Measurements from ENCODE around the gene MNAT1. TPM values are rescaled to one million over a fixed set of nuclear protein-coding genes. Genes with fewer than 3 reads are reported as not detected.
"Not testable (repeated sequence)": the region's sequence is repeated elsewhere in the genome, so short reads cannot be mapped to it uniquely, and the experiment has no call there.

The MNAT1 gene
- total and polyA plus RNA-seq, 2 experiments from 2014 or later = 22.2 to 55.2 TPM

- Histone ChIP-seq H3K9me3 (ENCODE audit: low read depth) (no peaks in the 10 kb centered on the region), H3K4me3 (no peak overlapping the region), H3K27ac (no peak overlapping the region), H3K27me3 (no peaks in the 10 kb centered on the region), H3K36me3 (no peaks in the 10 kb centered on the region), H3K4me1 (ENCODE audit: low read depth) (no peaks in the 10 kb centered on the region)
- no peak for TF ChIP-seq CTCF (IDR thresholded peaks at IDR 0.05; ENCODE audit: low read depth, low read length)
- DNase-seq (ENCODE audit: low read depth in 1 of 2, low spot score in 1 of 2) = peak in 1 of 2 donors; percentile 56
These were observed 43.5 kb downstream of the MNAT1 start for GRCh38 chr14:60777856-60778578.

- not testable (repeated sequence) for H3K27ac ChIP-seq; DNase-seq (ENCODE audit: low read depth in 1 of 2, low spot score in 1 of 2); H3K27me3 ChIP-seq; H3K9me3 ChIP-seq (ENCODE audit: low read depth); H3K36me3 ChIP-seq; H3K4me3 ChIP-seq; H3K4me1 ChIP-seq (ENCODE audit: low read depth)
These were observed 45.4 kb downstream of the MNAT1 start for GRCh38 chr14:60779745-60780514.

DNA sequence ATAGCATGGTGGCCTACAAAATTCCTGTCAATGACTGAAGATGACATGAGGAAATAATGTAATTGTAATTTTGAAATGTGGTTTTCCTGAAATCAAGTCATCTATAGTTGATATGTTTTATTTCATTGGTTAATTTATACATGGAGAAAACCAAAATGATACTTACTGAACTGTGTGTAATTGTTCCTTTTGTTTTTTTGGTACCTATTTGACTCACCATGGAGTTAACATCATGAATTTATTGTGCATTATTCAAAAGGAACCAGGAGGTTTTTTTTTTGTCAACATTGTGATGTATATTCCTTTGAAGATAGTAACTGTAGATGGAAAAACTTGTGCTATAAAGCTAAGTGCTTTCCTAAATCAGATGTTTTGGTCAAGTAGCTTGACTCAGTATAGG is 46.0 kb downstream of the MNAT1 start:
- not testable (repeated sequence) for DNase-seq (ENCODE audit: low read depth in 1 of 2, low spot score in 1 of 2); H3K4me1 ChIP-seq (ENCODE audit: low read depth); H3K4me3 ChIP-seq; H3K9me3 ChIP-seq (ENCODE audit: low read depth); H3K36me3 ChIP-seq; H3K27ac ChIP-seq; H3K27me3 ChIP-seq

DNA sequence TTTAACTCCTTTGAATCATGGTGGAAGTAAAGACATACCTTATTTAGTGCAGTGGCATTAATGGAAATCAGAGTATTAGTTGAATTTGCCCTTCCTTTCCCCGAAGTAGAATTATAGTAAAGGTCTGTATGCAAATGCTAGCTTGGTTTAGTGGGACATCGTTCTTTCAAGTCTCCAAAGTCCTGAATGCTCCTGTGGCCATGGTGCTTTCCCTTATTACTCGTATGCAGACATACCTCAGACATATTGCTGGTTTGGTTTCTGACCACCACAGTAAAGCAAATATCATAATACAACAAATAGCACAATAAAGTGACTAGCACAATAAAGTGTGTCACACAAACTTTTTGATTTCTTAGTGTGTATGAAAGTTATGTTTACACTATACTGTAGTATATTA is 52.3 kb downstream of the MNAT1 start:
- H3K4me1 ChIP-seq (ENCODE audit: low read depth) = no peaks in the 10 kb centered on the region
- no peak overlapping the region for H3K4me3 ChIP-seq
- H3K36me3 ChIP-seq = peaks cover 3% of the 10 kb centered on the region
- H3K27ac ChIP-seq = no peak overlapping the region
- TF ChIP-seq CTCF (IDR thresholded peaks at IDR 0.05; ENCODE audit: low read depth, low read length) = no peak
- H3K27me3 ChIP-seq = no peaks in the 10 kb centered on the region
- no peaks in the 10 kb centered on the region for H3K9me3 ChIP-seq (ENCODE audit: low read depth)
- no peak for DNase-seq (ENCODE audit: low read depth in 1 of 2, low spot score in 1 of 2)

DNA sequence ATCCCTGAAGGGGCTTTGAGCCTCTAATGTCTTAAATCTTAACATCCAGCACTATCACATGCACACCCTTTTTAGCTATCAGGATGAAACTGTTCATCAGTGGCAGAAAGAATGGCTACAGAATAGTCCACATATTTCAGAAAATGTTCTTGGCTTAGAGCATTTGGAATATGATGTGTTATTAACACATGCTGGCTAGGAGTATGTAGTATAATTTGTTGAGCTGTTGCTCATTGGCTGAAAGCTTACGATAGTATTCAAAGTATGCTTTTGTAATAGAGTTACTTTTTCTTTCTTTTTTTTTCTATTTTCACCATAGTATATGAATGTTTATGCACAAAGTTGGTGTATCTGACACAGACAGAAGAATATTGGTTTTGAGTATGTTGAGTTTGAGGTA is 55.1 kb downstream of the MNAT1 start:
- no peak for DNase-seq (ENCODE audit: low read depth in 1 of 2, low spot score in 1 of 2)
- Histone ChIP-seq H3K4me1 (ENCODE audit: low read depth) (no peaks in the 10 kb centered on the region), H3K27ac (no peak overlapping the region), H3K36me3 (peaks cover 3% of the 10 kb centered on the region), H3K27me3 (no peaks in the 10 kb centered on the region), H3K9me3 (ENCODE audit: low read depth) (no peaks in the 10 kb centered on the region), H3K4me3 (no peak overlapping the region)
- no peak for TF ChIP-seq CTCF (IDR thresholded peaks at IDR 0.05; ENCODE audit: low read depth, low read length)

DNA sequence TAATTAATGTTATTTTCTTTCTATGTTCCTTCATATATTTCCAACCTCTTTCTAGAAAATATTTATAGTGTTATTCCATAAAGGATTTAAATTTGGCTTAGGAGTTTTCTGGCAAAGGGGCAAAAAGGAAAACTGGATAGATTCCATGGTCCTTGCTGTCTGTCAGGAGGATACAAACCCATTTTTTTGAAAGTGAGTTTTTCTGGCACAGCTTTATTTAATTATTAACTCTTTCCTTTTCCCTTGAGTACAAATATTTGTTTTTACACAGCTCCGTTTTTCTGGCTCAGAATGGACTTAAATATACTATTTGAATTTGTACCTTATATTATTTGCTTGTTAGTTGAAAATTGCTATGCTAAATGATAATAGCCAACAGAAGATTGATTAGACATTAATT is 56.3 kb downstream of the MNAT1 start:
- TF ChIP-seq CTCF (IDR thresholded peaks at IDR 0.05; ENCODE audit: low read depth, low read length) = no peak
- Histone ChIP-seq H3K36me3 (peaks cover 3% of the 10 kb centered on the region), H3K9me3 (ENCODE audit: low read depth) (no peaks in the 10 kb centered on the region), H3K4me1 (ENCODE audit: low read depth) (no peaks in the 10 kb centered on the region), H3K4me3 (no peak overlapping the region), H3K27ac (no peak overlapping the region), H3K27me3 (no peaks in the 10 kb centered on the region)
- no peak for DNase-seq (ENCODE audit: low read depth in 1 of 2, low spot score in 1 of 2)
